Stimulated activated CD4-positive, alpha-beta T cell treated with anti-CD3 and anti-CD28 coated beads, TNF-alpha, amount 100 ng/mL, for 48 hours (primary cell): ENCODE data around the gene PSMB7.
A peak's percentile ranks its signal among the peaks of the same experiment; 100 is the strongest.

Experiments
- DNase-seq, 3 donors: peaks; one replicate each; pipeline ENCODE4 v3.0.0-alpha.2; 2020; ENCODE audit warnings: low read depth in 3 of 3

Gene PSMB7

DNA sequence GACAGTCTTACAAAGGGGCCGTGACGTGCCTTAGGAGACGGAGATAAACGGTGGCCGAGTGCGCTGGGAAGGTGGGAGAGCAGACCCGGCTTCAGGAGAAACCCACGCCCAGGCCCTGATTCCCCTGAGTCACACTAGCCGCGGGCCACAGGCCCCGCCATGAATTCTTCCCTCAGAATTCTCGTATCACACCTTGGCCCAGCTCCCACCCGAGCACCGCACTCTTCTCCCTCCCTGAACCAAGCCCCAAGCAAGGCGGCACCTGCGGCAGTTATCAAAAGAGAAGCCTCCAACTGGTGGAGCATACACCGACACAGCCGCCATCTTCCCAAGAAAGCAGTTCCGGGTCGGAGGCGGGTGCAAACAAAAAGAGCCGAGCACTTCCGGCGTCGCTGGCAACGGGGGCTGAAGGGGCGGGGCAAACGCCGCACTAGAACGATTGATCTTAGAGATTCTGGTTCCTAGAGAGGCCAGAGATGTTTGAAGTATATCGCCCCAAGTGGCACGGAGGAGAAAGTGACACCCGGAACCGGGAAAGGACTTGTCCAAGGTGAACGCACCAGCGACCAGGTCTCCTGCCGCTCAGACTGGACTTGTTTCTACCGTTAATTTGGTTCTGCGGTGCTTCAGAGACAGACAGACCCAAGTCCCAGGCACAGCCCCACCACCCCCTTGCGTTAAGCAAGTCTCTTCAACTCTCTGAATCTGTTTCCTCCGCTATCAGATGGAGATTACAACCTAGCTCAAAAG, at the start of gene PSMB7:
PSMB7 (minus strand) TSS at position 341 of the 750 bp plus-strand sequence; CDS start at position 324, 17 bp downstream.
- peak; percentile 95 for DNase-seq

DNA sequence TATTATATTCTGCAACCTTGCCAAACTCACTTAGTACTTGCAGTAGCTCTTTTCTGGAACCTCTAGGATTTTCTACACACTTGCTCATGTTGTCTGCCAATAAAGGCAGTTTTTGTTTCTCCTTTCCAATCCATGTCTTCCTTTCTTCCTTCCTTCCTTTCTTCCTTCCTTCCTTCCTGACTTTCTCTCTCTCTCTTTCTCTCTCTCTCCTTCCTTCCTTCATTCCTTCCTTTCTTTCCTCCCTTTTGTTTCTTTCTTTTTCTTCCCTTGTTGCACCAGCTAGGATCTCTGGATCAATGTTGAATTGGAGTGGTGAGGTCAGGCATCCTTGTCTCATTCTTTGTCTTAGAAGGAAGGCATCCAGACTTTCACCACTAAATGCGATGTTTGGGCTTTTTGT, 47.5 kb upstream of the PSMB7 start:
- no peak for DNase-seq

DNA sequence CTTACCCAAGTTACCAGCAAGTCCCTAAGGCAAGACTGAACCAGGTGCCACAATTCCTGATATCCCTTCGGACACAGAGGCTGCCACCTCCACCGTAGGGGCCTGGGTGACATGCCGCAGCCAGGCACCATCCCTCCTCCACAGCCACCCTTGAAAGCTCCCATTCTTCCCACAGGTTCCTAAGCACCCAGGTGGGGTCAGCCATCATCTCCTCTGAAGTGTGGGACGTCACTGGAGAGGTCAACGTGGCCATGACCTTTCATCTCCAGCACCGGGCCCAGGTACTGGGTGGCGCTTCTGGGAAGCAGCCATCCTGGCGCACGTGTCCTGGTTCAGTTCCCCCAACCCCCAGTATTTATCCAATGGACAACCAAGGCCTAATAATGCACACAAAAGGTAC, 43.2 kb upstream of the PSMB7 start:
- DNase-seq, result no peak

- DNase-seq, result no peak
Observed at GRCh38 chr9:124457887-124458431, 42.7 kb upstream of the PSMB7 start.

GRCh38 chr9:124457079-124457886, 42.0 kb upstream of the PSMB7 start:
- no peak for DNase-seq

DNA sequence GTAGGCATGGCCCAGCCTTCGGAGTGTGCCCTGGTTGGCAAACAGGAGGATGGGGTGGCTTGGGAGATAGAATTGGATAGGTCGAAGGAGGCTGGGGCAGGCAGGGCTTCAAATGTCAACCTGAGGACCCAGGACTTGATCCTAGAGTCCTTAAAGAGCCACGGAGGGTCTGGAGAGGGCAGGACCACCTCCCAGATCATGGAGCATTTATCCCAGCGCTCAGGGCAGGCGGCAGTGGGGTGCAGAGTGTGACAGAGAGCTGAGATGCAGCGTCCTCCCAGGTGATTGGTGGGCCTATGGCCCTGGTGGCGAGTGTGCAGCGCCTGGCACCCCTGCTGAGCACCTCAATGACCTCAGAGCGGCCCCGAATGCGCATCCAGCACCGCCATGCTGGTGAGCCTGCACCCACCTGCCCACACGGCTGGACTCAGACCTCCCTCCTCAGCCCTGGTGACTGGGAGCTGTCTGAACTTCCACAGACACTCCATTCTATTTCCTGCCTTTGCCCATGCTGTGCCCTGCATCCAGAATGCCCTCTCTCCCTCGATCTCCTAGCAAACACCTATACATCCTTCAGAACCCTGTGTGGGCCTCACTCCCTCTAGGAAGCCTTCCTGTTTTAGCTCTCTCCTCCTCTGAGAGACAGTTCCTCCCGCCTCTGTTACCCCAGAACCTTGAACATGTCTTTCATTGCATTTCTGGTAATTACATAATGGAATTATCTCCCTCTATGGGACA, 41.3 kb upstream of the PSMB7 start:
- DNase-seq, result no peak

- DNase-seq, result no peak
Observed at GRCh38 chr9:124455820-124456219, 40.6 kb upstream of the PSMB7 start.

GRCh38 chr9:124454791-124455443, 39.7 kb upstream of the PSMB7 start:
- no peak for DNase-seq

GRCh38 chr9:124454296-124454695, 39.1 kb upstream of the PSMB7 start:
- no peak for DNase-seq

DNA sequence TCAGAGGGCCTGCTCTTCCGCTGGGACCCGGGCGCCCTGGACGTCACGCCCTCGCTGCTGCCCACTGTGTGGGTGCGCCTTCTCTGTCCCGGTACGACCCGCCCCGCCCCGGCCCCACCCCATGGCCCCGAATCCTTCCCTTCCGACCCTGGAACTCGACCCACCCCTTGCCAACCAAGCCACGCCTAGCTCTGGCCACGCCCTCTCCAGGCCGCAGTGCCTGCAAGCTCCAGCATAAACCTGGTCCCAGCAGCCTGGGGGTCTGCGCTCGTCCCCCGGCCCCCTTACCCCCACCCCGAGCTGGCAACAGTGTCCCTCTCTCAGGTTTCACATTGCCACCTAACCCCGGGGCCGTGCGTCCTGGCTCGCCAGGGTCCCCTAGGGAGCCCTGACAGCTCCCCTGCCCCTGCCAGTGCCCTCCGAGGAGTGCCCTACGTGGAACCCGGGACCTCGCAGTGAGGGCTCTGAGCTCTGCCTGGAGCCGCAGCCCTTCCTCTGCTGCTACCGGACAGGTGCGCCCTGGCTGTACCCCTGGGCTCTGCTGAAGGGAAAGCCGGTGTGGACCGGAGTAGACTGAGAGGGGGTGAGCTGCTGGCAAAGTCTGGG, 38.4 kb upstream of the PSMB7 start:
- DNase-seq, result no peak

DNA sequence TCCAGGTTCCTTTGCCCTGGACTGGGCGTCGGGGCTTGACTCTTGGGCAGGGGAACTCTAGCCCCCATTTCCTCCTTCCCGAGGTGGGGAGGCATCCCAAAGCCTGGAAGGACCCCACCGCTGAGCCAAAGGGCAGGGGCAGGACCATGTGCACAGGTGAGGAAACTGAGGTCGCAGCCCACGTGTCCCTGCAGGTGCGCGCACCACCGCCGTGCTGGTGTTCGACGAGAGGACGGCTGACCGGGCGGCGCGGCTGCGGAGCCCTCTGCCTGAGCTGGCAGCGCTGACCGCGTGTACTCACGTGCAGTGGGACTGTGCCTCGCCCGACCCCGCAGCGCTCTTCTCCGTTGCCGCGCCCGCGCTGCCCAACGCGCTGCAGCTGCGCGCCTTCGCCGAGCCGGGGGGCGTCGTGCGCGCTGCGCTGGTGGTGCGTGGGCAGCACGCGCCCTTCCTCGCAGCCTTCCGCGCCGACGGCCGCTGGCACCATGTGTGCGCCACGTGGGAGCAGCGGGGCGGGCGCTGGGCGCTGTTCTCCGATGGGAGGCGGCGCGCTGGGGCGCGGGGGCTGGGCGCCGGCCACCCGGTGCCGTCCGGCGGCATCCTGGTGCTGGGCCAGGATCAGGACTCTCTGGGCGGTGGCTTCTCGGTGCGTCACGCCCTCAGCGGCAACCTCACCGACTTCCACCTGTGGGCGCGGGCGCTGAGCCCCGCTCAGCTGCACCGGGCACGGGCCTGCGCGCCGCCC, 37.8 kb upstream of the PSMB7 start:
- no peak for DNase-seq

DNA sequence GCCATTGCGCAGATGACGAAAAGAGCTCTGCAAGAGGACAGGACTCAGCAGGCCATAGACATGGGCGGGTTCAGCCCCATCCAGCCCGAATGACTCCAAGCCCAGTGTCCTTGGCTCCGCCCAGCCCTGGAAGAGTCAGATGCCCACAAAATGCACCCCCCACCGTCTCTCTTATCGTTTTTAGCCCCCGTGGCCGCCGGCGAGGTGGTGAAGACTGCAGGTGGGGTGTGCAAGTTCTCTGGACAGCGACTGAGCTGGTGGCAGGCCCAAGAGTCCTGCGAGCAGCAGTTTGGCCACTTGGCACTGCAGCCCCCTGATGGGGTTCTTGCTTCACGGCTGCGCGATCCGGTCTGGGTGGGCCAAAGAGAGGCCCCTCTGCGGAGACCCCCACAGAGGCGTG, 37.1 kb upstream of the PSMB7 start:
- no peak for DNase-seq

GRCh38 chr9:124450931-124451661, 35.9 kb upstream of the PSMB7 start:
- no peak for DNase-seq

GRCh38 chr9:124450241-124450924, 35.1 kb upstream of the PSMB7 start, which contains the start of gene ADGRD2:
TSS of gene ADGRD2 (plus strand) at chr9:124450451. CDS start at chr9:124451667, 1,216 bp downstream.
- DNase-seq, result no peak

DNA sequence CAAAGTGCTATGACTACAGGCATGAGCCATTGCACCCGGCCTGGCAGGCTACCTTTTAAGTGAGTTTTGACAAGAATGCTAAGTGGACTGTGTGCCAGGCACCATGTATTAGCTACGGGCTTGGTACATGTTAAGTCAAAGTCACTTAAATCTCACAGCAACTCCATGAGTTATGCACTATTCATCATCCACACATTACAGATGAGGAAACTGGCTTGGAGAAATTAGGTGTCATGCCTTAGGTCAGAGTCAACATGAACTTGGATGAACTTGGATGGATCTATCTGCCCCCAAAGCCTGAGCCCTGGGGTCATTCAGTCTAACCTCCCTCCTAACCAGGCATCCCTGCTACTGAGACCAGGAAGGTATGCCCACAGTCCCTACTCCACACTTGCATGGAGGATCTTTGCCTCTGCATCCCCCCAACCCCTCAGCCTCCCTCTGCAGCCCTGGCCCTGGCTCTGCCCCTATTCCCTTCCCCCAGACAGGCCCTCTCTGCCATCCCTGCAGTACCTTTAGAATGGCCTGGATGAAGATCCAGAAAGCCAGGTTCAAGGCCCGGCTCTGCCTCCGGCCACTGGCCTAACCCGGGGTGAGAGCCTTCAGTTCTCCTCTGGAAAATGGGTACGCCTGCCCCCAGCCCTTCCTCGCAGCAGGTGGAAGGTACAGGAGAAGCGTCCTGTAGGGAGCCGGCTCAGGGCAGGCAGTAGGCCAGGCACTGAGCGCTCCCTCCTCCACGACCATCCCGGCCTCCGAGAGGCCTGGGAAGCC, 34.3 kb upstream of the PSMB7 start:
- no peak for DNase-seq

DNA sequence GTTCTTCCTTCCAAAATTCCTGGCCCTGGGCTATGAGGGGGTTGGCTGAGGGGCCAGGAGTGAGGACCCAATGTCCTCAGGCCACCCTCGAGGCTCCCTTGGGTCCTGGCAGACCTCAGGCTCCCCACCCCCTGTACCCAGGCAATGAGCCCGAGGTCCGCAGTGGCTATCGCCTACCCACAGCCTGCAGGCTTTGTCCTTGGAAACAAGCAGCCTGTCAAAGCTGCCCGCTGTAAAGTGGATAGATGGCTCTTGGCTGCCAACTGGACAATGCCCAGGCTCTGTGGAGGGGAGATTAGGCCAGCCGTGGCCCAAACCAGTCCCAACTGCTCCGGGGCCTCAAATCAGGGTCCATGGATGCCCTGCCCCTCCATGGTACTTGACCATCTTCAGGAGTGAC, 32.8 kb upstream of the PSMB7 start:
- no peak for DNase-seq

DNA sequence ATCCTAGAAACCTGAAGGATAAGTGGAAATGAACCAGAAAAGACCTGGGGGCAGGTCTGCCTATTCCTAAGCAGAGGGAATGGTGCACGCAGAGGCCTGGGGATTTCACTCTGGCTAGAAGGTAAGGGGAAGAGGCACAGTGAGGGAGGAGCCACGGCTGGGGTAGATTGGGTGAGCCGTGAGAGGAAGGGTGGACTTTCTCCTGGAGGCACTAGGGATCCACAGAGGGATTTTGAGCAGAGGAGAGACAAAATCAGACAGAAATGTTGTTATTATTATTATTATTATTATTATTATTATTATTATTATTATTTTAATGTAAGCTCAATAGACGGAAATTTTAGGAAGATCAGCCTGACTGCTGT, 32.0 kb upstream of the PSMB7 start:
- DNase-seq, result no peak

DNA sequence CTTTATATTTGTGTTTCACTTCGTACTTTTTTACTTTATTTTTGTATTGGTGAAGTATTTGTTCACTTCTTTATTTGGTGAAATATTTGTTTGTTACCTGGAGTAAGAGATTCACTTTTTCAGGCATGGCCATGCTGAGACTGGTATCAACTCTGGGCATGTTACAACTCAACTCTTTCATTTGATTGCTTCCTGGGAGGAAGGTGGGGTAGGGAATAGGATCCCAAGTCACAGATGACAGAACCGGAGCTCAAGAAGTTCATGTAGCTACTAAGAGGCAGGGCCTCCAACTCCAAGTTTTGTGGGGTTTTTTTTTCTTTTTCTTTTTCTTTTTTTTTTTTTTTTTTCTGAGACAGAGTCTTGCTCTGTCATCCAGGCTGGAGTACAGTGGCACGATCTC, 28.9 kb upstream of the PSMB7 start:
- DNase-seq, result no peak
